GM18520 (cell line): Measurements from ENCODE around the gene KY.

Experiments
- ATAC-seq: cut with Tn5 transposase; IDR thresholded peaks from one replicate; pipeline ENCODE4 v1.9.1; 2021; ENCODE audit not compliant: unreplicated experiment

KY gene, protein sequence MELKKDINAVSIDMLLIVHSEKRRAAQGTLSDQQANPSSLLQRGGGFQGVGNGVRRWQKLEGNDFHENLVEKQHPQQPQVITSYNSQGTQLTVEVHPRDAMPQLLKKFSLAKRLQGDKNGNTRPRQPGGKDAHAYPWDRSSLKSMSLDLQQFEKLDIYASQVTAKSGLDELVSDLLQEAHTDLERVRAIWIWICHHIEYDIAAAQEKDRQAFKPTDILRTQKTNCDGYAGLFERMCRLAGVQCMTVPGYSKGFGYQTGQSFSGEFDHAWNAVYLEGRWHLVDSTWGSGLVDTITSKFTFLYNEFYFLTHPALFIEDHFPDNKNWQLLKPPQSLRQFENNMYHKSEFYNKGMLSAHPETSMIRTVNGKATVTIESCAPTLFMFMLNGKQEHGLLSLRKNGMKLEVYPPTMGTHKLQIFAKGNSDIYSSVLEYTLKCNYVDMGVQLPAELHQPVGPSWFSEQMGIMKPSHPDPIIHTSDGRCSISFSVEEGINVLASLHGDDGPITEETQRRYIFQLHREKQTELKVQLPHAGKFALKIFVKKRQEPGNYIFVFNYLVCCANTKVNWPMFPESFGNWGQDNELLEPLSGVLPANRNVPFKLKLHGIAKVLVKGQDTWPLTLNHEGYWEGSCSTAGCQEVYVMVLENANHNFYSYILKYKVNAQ

DNA sequence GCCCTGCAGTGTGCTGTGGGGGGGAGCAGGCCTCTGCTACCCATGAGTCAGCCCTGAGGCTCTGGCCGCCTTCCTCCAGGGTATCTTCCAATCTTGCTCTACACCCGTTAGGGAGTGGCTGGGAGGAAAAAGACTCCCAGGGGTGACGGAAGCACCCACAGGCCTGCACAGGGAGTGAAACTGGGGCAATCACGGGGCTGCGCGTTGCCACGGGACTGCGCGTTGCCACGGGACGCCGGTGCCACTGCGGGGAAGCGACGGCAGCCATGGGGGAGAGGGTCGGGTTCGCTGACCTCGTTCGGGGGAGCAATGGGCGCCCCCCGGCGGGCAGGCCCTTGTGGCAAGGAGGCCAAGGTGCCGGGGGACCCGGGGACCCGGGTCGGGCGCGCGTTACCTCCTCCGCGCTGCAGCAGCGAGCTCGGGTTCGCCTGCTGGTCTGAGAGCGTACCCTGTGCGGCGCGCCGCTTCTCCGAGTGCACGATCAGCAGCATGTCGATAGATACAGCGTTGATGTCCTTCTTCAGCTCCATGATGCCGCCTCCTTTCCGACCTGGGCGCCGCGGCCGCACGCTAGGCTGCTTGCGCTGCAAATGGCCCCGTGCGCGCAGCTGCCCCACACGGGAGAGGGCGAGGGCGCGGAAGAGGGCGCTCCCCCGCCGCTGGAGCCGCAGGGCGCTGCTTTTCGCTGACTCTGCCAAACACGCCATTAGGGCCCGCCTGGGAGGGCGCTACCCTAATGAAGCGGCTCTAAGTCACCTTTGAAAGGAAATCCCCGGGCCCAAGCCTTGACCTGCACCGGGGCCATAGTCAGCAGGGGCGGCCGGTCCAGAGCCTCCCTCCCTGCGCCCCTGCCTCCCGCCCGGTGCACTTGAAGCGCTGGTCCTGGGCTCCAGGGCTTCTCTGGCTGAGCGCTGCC lies at the start of gene KY:
TSS of gene KY (minus strand) at position 592 of the 916 bp plus-strand sequence. CDS start at position 530, 62 bp downstream.
- ATAC-seq, result no peak

DNA sequence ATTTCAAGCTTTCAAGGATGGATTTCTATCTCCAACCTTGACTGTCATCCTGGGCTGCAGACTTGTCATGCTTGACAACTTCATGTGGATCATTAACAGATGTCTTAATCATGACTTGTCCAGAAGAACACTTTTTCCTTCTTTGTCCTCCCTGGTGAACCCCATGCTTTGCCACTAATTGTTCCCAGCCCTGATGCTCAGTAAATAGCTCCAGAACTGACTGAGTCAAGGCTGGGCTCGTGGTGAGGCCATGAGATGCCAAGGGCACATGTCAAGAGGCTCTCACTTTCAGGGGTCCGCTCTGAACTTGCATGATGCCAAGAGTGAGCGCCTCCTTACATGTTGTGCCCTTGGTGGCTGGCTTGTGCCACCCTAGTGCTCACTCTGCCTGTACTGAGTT lies 48.9 kb upstream of the KY start:
- no peak for ATAC-seq

DNA sequence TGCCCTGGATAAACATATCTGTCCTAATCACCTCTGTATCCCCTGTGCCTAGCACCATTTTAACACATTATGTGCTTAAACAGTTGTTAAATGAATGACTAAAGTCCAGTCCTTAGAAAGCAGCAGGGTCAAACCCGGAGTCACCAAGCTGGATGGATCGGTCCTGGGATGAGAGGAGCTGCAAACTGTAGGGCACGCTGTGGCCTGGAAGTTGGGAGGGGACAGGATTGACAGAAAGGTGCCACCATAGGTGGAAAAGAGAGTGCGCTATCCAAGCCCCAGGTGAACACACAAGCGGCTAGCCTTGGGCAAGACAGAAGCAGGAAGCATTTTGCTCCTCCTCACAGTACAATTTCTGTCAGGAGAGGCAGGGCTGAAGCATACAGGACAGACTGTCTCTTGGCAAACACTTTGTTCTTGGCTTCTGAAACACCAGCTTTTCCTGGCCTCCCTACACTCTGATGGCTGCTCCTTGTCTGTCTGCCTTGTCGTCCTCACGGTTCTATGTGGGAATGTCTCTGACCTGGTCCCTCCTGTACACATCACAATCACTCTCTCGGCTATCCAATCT lies 48.4 kb upstream of the KY start:
- ATAC-seq, result no peak

DNA sequence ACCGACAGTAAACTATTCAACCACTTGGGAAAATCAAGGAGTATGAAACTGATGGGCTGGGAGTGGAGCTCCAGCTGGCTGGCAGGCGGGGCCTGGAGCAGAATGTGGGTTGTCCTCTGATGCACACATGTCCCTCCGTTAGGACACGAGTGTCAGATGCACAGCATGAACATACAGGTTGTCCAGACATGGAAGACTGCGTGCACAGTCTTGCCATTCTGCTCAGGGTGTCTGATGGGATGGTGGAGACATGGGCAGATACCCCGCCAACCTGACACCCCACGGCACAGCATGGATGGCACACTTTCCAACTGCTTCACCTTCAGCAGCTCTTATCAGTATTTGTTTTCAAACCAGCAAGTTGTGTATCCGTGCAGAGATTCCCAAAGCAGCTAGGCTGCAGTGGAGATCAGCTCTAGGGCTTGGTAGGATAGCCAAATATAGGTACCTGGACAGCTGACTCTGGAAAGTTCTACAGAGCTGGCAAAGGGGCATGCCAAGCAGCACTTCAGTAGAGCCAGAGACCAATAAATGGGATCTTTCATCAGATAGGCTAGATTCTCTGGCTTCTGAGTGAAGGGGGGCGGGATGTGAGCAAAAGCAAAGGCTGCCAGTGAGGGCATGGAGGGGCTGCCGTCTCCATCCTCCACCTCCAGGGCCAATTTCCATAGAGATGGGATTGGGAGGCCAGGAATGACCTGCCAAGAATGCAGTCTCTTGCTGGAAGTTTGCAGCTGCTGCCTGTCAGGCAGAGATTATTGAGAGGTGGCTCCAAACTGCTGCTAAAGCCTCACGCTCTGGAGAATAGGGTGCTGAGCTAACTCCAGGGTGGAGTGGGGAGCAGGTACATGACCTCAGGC lies 47.2 kb upstream of the KY start:
- ATAC-seq, result no peak

DNA sequence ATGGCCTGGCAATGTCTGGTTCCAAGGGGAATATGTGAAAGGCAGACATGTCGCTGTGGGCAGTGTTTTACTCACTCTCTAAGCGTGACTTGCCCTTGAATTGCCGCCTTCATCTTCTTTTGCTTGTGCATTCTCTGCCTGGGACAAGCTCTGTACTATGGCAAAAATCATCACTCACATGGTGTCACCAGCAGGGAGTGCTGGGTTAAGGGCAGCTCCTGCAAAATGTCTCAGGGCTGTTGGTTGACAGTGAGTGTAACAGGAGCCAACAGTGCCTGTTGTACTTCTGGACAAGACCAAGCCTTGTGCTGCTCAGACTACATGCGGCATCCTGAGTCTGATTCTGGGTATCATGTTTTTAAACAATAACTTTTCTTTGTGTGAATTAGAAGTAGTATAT lies 45.3 kb upstream of the KY start:
- no peak for ATAC-seq

DNA sequence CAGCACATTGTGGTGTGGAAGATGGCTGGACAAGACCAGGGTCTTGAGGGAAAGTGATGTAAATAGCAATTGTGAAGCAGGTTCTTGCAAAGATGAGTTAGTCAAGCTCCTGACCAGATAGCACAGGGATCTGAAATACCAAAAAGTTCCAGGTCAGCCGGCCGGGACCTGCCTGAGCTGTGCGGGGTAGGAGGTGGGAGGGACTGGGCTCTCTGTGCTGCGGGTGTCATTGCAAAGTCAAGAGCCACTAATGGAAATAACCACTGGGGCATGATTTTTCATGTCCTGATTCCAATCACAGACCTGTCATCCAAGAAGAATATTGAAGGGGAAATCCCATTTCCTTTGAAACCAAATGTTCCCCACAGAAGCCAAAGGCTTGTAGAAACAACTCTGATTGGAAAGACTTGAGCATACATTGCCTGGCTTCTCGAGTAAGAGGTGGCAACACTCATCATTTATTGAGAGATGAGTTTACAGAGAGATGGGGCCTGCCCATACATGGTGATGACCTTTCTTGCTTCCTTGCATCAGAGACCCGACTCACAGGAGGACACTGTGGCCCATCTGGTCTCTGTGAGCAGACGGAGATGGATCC lies 44.2 kb upstream of the KY start:
- no peak for ATAC-seq

DNA sequence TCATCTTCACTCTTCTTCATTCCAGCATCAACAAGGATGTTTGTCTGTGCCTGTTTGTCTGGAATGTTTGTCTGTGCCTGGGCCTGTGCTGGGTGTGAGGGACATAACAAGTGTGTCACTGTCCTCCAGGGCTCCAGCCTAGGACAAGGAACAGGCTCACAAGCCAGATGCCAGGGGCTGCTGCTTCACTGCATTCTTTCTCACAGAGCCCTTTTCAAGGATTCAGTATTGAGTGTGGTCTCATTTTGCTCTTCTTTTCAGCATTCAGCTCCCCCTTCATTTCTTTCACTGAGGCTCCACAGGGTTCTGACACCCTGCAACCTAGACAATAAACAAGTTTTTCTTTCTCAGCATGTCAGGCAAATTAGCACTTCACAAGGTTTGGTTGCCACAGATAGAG lies 43.6 kb upstream of the KY start:
- no peak for ATAC-seq

DNA sequence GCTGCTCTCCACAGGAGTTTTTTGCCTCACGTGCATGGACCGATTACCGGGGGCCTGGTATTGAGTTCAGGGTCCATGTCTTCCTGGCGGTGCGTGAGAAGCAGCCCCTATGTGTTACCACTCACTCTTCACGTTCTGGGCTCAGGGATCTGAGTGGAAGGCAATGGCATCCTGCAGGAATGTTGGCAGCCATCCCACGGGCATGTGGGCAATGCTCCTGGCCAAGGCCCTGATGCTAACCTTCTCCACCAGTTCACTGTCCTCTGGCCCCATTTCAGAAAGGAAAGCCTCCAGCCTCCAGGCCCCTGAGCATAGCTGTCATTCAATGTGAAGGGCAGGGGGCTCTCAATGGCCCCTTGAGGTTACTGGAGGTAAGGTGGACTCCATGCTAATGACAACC lies 43.0 kb upstream of the KY start:
- no peak for ATAC-seq

DNA sequence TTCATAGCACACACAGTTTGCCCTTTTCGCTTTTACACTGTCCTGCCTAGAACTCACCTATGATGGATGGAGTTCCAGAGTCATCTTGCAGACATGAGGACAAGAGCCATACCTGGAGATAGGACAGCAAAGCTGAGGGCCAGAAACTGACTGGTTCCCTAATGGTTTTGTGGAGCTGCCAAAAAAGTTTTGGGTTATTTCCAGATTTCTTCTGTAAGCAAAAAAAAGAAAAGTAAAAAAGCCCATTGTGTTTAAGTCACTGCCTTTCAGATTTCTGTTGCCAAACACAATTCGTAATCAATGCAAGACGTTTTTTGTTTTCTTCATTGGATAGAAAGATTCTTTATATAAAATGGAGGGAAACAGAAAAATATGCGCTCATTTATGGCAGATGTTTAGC lies 42.4 kb upstream of the KY start:
- no peak for ATAC-seq

DNA sequence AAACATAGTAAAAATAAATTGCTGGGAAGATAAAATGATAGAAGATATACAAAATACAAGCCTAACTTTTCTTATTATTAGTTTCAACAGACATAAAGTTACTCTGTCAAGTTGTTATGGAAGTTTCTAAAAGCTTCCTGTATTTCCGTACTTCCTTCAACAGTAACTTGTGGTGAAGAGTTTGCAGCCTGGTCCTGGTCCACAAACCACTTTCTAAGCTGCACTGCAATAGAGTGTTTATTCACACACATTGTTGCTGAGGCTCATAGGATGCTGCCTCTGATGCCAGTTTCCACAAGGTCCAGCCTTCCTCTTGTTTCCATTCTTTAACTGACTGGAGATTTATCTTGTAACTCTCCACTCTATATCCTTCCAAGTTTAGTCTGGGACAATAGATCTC lies 39.4 kb upstream of the KY start:
- ATAC-seq, result no peak

DNA sequence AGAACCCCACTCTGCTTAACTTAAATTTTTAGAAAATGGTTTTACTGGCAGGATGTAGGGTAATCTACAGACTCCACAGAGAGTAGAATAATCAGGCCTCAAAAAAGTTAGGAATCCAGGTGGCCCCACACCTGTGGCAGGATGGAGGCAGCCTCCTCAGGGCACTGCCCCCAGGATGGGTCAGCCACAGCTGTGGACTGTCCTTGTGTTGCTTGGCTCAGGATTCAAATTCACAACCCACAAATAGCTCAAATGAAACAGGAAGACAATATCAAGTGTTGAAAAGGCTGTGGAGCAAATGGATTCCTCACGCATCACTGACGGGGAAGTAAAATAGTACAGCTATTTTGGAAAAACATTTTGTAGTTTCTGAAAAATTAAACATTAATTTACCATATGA lies 36.8 kb upstream of the KY start:
- no peak for ATAC-seq

DNA sequence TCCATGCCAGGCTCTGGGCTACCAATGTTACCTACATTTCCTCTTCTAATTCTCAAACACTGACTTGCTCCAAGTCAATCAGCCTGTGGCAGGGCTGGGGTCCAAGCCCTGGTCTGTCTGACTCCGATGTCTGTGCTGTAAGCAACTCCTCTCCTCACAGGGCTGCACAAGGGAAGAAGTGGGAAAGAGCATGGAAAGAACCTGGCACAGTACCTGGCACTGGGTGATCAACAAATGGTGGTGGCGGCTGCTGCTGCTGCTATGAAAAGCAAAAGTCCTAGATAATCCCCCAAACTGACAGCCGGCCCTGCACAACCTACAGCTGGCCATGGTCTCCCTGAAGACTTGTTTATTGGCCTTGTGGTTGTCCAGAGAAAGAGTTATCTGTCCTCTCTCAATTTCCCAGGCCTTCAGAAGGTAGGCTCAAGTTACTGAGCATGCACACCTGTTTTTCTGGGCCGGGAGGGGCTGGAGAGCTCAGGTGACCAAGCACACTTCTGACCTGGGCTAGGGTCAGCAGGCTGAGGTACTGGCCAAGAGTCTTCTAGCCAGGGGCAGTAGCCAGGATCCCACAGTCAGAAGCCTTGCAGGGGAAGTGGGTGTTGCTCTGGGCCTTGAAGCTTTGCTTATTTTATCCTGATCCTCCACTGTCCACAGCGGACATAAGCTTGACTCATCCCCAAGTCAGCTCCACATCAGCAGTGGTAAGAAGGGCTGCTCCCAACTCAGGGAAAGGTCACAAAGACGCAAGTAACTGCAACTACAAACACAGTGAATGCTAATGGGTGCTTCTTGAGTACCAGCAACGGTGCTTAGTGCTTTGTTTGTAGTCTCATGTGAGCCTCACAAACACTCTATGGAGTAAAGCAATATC lies 35.3 kb upstream of the KY start:
- no peak for ATAC-seq

DNA sequence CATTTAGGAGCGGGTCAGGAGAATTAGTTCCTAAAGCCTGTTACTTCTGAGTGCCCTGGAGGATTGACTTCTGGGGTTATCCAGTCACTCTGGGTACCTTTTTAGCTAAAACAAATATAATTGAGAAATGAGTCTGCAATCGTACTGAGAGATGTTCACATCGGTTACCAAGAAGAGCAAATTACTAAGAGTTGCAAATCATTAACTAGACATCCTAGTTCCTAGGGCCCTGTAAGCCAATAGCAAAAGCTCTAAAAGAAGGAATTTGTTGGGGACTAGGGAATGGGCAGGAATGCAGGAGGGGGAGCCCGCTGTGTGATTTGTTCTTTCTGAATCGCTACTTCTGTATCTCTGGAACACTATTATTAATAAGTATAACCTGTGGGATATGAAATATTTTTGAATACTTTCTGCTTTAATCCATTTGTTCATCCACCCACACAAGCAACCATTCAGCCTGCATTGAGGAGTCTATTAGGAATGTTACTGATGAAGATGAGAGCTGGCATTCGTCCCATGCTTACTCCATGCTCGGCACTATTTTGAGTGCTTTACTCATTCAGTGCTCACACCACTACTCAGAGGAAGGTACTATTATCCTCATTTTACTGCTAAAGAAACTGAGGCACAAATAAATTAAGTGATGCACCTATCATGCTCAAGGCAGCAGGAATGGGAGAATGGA lies 31.5 kb upstream of the KY start:
- no peak for ATAC-seq

DNA sequence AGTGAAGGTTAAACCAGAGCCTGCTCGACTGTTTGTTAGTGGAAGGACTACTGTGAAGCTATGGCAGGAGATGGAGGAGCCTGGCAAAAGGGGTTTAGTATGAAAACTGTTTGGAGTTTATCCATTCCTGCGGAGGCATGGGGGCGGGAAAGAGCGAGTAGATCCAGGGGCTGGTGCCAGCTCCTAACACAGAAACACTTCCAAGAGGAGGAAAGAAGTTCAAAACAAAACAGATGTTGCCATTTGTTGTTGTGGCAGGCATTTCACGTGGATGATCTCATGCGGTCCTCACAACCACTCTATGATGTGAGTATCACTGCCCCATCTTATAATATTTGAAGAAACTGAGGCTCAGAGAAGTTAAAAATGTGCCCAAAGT lies 30.7 kb upstream of the KY start:
- ATAC-seq, result no peak

DNA sequence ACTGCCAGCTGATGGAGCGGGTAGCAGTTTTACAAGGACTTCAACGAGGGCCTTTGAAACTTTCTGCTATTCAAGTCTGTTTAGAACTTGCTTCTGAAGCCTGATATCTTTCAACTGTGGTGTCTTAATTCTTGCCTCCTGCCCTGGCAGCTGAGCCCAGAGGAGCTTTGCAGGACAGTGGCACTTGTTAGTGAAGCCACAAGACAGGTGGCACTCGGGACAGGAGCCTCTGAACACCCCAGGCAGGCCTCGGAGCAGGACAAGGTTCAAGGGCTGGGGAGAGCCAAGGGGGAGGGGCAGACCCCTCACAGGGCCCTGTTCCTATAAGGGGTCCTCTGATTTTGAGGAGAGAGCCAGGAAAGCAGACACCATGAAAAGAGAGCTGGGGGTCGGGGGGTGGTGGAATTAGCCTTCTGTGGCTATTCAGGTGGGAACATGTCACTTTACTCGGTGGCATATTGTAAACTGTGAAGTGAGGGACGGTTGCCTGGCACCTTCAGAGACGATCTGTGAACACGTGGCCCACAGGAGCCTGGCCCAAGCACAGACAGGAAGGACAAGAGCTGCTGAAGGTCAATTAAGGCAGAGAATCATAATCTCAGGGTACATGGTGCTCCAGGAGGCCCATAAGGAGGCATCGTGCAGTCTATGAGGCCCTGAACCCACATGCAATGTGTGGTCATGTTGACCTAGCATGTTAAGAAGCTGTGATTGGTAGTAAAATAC lies 30.1 kb upstream of the KY start:
- no peak for ATAC-seq

DNA sequence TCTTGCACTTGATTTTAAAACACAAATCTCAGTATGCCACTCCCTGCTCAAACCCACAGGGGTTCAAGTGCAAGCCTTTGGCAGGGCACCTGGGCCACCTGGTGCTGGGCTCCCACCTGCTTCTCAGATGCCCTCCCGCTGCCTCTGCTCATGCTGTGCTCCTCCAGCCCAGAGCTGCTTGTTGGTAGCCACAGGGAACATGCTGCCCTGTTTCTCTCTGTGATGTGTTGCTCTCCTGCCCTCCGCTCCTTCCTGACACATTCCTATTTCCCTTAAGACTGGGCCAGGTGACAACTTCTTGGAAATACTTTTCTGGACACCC lies 27.1 kb upstream of the KY start:
- ATAC-seq, result no peak

DNA sequence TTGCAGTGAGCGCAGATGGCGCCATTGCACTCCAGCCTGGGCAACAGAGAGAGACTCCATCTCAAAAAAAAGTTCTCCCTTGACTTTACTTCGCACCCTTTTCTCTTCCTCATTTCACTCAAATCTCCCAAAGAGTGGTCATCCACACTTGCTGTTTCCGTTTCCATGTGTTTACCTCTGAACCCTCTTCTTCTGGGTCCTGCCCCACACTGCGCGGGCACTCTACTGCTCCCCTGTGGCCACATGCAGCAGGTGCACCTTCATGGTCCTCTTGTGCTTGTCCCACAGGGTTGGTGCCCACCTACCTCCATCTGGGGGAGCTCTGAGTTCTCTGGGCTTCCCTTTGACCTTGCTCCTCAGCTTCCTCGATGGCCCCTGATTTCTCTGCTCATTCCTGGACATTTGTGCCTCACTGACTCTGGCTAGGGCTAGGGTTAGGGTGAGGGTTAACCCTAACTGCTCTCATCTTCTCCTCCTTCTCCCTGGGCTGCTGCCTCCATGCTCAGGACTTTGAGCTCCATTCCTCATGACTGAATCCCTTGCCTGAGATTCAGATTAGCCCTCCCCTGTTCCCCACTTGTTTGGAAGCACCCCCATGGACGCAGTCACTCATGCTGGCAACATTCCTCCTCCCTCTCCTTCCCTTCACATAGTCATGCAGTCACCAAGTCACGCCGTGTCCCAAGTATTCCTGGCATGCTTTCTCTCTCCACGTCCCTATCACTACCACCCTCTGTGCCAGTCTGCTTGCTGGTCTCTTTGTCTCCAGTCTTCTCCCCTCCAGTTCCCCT lies 26.6 kb upstream of the KY start:
- ATAC-seq, result no peak
